HK-2 (cell line): ENCODE measurements around the gene LRP2.
"Not testable (repeated sequence)": the region's sequence is repeated elsewhere in the genome, so short reads cannot be mapped to it uniquely, and the experiment has no call there.

Experiments used
- DNase-seq: peaks from one replicate; pipeline ENCODE4 v3.0.0-alpha.2; 2018; ENCODE audit not compliant: unreplicated experiment

Gene LRP2

DNA sequence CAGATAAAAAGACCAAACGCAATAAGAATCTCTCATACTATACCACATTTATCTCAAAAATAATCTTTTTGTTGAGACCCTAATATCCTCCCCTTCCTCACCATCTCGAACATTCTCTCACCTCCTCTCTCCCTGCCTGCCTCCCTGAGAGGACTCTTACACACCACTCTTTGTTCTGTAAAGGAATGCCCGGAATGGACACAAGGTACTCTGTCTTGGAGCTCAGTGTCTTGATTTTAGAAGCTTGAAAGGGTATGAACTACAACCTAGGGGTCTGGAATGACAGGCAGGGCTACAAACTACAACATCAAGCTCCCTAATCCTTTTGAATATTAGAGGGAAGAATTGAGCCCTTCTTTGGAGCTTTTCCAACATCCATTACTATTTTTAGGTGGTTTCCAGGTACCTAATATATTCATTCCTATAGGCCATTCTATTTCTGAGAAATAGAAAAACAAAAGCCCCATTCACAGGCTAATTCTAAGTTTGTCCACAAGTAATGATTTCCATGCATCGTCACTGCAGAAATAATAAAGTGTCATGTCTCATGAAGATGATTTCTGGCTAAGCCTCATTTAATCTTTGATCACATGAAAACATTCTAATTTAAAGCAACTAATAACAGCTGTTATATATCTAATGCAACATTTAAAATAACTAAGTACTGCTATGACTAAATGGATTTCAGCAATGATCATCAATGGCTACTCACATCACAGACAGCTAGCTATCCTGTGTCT, 60.6 kb downstream of the LRP2 start:
- DNase-seq: no peak

DNA sequence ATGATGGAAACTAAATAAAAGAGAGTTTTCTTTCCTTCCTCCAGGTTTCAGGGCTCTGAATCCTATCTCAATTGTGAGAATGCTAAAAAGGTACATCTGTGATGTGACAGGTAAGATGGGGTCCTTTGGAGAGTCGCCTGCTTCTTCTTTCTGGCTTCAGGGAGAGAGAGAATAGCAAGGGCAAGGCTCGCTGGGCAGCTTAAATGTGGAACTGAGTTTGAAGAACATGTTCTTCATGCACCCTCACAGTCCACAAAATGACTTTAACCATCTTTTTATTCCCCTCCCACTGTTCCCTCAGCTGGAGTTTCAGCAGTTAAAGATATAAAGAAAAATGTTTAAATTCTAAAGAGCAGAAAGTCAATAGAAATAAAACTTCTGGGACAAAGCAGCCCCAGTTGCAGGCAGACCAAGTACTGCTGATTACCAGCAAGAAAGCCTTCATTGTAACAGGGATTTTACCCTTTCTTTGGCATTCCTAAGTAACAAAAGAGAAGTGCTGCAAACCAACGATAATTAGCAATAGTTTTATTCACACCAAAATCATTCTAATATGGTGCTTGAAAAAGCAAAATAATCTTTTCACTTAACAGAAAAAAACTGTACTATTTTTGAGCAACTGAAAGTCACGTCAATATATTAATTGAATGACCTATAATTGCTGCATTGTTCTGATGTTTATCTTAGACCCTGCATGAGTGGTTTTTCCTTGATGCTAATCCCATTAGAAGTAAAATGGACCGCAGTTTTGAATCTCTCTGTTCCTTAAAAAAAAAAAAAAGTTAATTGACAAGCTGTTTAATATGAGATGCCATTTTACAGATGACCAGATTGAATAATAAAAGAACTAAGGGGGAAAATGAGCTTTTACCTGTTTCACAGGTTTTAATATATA, 61.5 kb downstream of the LRP2 start:
- no peak for DNase-seq

DNA sequence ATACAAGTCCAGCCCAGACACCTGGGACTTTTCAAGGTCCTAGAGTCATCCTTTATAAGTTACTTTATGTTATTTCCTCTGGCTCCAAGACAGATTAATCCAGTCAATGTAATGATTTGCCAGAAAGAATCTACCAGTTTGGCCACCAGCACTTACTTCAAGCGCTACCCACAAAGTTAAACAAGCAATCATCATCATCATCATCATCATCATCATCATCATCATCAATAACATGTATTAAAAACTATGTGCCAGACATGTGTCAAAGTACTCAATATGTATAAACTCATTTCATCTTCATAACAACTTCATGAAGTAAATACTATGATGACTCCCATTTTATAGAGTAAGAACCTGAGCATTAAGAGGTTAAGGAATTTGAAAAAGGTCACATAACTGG, 64.3 kb downstream of the LRP2 start:
- DNase-seq: no peak

DNA sequence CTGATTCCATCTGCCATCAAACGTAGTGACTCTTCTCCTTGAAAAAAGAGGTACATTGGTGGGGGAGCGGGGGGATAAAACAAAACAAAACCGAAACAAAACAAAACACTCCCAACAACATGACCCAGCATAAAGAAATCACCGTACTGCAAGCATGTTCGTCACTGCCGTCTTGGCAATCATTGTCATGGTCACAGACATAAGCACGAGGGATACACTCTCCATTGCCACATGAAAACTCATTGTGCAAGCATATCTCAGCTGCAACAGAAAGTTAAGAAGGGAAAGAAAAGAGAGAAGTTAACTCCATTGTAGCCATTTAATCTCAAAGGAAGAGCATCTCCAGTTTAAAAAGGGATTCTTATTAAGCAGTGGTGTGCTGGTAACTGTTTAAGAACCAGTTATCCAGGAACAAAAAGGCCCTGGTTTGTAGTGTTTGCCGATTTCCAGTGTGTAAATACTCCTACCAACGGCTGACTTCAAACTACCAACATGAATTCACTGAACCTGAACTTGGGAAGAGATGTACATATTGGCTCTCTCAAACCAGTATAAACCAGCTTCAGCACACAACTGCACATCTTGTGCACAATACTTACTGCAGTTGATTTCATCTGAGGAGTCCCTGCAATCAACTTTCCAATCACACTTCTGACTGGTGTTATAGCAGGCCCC, 68.2 kb downstream of the LRP2 start:
- no peak for DNase-seq

DNA sequence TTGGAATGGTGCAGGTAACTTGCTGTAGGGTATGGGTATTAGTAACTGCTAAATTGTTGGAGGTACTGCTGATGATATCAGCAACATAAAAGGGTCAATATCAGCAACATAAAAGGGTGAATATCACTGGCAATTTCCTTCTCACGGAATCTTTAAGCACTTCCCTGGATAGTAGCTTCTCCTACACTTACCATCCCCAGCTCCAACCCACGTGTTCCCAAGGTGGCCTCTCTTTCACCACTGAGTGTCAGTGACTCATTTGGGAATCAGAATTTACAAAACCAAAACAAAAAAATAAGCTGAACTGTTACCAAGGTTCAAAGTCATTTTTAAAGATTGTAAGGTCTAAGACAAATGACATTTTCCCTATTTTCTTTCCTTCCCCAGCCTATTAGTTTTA, 70.8 kb downstream of the LRP2 start:
- no peak for DNase-seq

DNA sequence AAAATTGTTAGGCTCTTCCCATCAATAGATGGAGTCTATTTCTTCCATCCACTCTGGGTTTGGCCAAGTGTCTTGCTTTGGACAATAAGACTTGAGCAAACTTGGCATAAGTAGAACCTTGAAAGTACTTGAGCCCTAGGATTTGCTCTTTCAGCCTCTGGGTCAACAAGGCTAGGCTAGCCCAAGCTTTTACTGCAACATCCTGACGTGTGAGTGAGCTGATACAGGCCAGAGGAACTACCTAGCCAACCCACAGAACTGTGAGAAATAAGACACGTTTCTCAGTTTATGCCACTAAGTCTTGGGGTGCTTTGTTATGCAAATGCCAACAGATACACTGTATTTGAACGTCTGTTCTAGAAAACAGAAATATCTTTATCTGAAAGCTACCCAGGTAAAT, 71.9 kb downstream of the LRP2 start:
- DNase-seq: no peak

DNA sequence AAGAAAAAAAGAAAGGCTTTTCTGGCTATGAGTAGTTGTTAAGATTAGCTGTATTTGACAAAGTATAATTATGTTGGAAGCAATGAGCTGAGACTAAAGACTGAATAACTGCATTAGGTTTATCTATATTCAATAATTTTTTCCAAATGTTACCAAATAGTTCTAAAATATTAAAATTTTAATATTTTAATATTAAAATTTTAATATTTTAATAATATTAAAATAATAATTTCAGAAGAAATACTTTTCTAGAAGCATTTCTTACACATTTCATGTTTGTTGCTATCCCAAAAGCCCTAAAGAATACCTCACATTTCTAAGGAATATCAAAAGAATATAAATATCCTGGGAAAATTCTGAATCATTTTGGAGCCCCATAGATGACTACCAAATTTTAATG, 74.7 kb downstream of the LRP2 start:
- DNase-seq: no peak

DNA sequence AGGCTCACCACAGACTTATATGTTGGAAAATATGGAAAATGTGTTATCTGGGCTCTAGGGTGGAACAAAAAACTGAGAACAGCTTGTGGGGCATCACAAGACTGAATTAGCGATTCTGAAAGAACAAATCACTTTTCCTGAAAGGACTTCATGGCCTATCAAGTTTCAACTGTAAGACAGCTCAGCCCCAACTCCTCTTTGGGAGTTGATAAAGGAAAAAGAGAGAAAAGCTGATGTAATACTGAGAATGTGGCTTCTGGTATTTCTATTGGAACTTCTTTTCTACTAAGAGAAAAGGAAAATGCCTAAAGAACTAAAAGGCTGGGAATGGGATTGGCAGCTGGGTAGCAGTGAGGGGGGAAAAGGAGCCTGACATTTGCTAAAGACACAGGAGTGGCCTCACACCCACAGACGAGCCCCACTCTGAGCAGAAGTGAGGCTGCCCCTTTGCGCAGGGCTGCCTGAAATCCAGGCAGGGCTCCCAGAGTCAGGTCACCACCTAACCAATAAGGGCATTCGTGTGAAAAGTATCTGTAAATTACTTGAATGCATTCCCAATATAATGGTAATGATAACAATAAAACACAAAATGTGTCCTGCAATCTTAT, 75.6 kb downstream of the LRP2 start:
- DNase-seq: no peak

DNA sequence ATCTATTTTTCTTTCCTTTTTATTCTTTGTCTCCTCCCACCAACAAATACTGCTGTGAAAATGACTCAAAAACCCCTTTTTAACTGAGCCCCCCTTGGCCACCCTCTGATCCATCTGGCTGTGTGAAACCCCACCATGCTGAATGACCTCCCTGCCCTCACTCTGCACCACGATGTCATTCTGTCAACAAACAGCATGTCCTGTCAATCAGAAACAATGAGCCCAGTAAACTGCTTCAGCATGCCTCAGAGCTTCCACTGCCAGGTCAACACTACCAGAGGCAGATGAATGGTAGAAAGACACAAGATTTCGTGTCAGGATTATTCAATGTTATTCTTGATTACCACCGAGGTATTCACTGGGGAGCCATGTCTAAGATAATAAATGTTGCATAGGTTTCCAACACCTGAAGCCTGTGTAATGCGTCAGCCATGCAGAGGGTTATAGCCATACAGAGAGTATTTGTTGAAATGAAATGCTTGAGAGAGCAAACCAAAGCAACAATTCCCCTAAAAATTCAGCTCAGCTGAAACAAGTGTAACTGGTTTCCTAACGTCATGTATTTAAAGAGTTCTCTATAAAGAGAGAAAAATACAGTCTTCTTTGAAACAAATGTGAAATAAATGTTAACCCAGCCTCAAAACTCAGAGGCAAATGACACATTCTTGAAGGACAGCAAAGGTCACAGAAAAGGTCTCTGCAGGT, 76.7 kb downstream of the LRP2 start:
- no peak for DNase-seq

DNA sequence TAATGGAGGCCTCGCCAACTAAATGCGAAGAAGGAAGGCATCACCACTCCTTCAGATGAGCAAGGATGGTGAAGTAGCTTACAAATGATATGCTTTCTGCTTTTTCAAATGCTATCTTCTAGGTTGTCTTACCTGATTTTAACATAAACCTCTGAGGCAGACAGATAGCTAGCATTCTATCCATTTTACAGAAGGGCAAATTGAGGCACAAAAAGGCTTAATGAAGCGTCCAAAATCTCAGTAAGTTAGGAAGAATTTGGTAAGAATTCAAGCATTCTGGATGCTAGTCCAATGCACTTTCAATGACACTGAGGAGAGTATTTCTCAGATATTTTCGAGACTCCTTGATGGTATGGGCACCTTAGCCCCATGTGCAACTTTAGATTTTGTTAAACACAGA, 81.8 kb downstream of the LRP2 start:
- no peak for DNase-seq

DNA sequence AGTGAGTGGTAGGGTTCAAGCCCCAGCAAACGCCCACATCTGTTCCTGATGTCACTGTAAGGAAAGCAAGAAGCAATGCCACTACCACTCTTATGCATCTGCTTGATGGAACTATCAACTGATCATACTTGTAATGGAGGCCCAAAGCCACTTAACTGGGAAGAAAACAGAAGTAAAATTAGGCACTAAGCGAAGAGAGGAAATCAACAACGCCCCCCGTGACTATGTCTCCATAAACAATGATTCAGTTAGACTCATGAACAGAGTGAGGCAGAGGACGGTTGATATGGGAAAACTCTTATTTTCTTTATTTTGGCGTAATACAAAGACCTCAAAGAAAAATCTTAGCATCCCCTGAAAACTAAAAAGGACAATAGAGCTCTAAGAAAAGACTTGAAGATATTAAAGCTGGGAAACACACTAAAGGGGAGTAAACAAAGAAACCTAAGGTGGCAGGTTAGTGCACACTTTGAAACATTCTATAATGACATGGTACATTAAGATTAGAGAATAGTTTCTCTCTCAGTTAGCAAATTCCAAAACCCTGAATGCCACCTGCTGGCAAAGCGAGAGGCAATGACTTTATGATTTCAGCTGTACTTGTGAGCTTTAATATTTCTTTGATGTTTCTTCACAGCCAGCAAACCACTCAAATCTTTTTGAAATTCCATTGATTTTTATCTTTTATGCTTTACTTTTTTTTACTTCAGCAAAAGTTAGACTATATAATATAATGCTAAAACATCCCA, 86.5 kb downstream of the LRP2 start:
- no peak for DNase-seq

DNA sequence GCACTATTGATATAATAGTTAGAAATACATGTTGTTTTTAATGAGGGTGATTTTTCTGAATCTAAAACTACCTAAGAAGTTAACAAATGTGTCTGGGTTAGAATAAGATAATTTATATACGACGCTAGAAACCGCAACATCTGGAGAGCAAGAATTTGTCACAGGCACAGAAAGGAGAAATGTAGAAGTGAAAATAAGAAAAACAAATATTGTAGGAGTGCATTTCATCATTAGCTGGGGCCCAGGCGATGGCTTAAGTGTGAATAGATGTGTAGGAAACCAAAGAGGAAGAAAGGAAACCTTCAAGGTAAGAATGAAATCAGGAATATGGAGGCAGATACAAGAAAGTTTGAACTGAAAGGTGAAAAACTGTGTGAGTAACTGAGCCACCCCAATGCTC, 90.3 kb downstream of the LRP2 start:
- no peak for DNase-seq

DNA sequence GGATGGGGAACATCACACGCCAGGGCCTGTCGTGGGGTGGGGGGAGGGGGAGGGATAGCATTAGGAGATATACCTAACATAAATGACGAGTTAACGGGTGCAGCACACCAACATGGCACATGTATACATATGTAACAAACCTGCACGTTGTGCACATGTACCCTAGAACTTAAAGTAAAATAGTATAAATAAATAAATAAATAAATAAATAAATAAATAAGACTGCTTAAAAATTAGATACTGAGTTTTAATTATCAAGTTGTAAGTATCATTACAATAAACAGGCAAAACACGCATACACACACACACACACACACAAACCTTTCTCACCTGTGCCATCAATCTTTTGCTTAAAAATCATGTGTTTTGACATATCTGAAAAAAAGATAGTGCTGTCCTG, 91.8 kb downstream of the LRP2 start:
- not testable (repeated sequence) for DNase-seq

DNA sequence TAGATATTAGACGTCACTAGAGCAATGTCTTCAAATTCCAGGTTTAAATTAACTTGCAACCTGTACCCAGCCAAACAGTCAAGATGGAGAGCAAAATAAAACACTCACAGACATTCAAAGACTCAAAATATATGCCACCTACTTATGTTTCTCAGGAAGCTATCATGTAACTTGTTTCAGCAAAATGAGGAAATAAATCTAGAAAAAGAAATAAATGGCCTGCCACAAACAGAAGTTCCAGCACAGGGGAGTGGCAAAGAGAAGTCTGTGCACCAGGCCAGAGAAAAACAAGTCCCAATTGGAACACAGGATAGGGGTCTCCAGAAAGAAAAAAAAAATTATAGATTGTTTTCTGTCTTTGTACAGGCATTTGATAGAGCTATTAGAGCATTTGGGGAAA, 96.7 kb downstream of the LRP2 start:
- no peak for DNase-seq

DNA sequence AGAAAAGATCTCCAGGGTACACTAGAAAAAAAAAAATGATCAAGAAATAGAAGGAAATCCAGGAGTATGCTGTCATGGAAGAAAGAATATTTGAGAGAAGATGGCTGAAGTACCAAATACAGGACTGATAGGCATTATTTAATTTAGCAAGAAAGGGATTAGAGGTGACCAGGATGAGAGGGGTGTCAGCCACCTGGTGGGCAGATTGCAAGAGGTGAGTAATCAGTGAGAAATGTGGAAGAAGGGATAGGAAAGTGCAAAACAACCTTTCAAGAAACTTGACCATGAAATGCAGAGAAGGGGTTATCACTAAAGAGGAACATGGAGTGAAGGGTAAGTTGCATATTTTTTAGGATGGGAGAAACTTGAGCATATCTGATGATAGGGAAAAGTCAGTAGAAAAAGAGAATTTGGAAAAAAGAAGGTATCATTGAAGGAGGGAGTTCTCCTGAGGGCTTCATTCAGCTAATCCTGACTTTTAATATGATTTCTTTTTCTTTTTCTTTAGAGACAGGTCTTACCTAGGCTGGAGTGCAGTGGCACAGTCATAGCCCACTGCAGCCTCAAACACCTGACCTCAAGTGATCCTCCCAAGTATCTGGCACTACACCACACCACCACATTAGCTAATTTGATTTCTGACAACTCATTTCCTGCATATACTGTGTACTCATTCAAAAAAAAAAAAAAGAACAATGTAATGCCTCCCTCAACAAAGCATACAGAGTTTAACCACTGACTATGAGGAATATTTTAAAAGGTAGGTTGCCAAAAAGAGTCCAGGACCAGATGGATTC, 101.3 kb downstream of the LRP2 start:
- no peak for DNase-seq

DNA sequence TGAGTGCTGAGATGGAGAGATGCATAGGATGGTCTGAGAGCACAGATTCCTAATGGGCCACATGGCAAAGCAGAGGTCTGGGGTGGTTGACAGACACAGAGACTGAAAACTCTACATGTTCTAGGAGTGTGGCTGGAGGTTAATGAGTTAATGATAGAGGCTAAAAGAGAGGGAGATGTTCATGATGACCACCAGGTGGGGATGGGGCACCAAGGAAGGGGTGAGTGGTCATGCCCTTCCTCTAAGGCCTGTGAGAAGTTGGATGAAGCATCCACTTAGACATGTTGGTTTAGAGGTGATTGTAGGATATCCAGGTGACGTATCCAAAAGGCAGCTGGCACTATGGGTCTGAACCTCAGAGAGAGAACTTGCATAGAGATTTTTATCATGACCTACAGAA, 102.1 kb downstream of the LRP2 start:
- DNase-seq: no peak

DNA sequence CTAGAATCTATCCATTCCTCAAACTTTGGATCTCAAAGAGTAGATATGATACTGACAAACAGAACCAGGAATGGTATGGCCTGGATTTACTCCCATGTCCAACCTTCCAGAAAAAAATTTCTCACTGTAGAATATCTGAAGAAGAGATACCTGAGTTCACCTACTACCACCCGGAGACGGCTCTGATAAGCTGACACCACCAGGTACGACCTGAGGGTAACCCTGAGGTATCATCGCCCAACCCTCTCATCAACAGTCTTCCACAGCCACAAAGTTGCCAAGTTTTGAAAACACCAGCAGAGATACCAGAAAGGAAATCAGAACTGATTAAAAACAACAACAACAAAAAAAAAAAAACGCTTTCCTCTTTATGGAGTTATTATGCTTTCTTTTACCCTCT, 102.9 kb downstream of the LRP2 start:
- DNase-seq: no peak

DNA sequence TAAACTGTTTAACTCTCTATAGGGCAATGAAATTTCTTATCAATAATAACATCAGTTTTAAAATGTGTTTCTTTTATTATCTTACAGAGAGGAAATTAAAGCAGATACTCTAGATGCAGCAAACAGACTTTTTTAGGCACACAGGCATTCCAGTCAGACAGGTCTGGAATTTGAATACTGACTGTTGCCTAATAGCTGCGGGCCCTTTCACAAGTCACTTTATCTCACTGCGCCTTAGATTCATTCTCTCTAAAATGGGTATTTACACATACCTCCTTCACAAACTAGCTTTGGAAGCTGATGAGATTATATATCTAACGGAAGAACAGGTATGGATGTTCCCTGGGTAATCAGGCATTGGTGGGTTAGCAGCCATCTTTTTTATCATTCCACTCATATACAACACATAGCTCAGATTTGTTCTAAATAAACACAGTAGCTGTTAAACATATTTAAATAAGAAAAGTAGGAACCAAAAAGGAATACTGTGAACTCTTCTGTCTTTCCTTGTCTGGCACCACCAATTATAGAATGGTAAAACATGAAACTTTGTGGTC, 104.2 kb downstream of the LRP2 start:
- DNase-seq: no peak

DNA sequence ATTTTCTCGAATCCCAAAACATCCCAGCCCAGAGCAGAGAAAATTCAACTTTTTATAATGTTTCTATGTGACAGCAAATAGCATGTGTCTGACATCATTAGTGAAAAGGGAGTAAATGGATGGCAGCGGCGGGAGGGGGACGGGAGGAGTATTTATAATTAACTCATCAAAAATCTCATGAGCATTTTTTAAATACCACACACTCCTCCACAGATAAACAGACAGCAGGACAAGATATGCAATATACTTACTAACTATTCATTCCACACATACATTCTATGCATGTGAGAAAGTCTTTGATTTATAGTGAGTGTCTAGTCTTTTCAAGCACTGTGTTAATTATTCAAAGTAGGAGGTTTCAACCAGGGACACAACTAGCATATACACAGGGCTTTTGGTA, 107.6 kb downstream of the LRP2 start:
- DNase-seq: no peak

DNA sequence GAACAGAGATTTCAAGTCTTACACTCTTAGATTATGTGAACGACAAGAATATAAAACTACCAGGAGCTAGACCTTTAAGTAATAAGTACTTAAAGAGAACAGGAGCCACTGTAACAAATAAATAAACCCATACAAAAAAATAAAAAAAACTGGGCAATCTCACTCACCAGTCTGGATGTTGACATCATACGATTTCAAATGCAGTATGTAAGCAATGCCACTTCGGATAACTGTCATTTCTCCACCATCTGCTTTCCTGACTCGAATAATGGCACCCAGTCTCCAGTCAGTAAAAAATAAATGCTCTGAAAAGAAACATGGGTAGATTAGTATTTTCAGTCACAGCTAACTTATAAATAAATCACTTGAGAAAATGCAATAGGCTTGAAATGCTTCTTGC, 115.1 kb downstream of the LRP2 start:
- no peak for DNase-seq
